SK-N-SH treated with all-trans-retinoic acid at 6 μM for 48 hours (cell line): ENCODE results near the gene ENTHD1.
A peak's percentile ranks its signal among the peaks of the same experiment; 100 is the strongest.

Source experiments
- ATAC-seq: fragments of 200-7000 bp; cut with Tn5 transposase; 3 replicates; pipeline ENCODE4 v1.9.1; 2020; ENCODE audit warnings: mild to moderate bottlenecking, moderate library complexity
- ARNTL ChIP-seq: fragments of 450-650 bp; formaldehyde crosslinking; IDR thresholded peaks from 2 replicates; pipeline ENCODE4 v1.5.0; 2020; ENCODE audit warnings: low read depth, mild to moderate bottlenecking, moderate library complexity, borderline replicate concordance
- CSDC2 ChIP-seq: fragments of 250-450 bp; sonication (Bioruptor Pico); IDR thresholded peaks from 2 replicates; pipeline ENCODE4 v1.5.0; 2020; ENCODE audit warnings: mild to moderate bottlenecking, moderate library complexity
- ESRRG ChIP-seq: fragments of 250-450 bp; sonication (Bioruptor Pico); IDR thresholded peaks from 2 replicates; pipeline ENCODE4 v1.6.1; 2021; ENCODE audit warnings: mild to moderate bottlenecking
- GLIS3 ChIP-seq: fragments of 250-450 bp; sonication (Bioruptor Pico); IDR thresholded peaks from 2 replicates; pipeline ENCODE4 v1.5.0; 2020; ENCODE audit warnings: mild to moderate bottlenecking, moderate library complexity
- ISL1 ChIP-seq: fragments of 250-450 bp; sonication (Bioruptor Pico); IDR thresholded peaks from 2 replicates; pipeline ENCODE4 v2.1.2; 2022; ENCODE audit warnings: mild to moderate bottlenecking, moderate library complexity
- PPARA ChIP-seq: fragments of 250-450 bp; sonication (Bioruptor Pico); IDR thresholded peaks from 2 replicates; pipeline ENCODE4 v1.5.0; 2020; ENCODE audit warnings: mild to moderate bottlenecking, borderline replicate concordance
- SNAI2 ChIP-seq: fragments of 250-450 bp; sonication (Bioruptor Pico); IDR thresholded peaks from 2 replicates; pipeline ENCODE4 v1.5.0; 2020; ENCODE audit warnings: mild to moderate bottlenecking, moderate library complexity
- TCF4 ChIP-seq: fragments of 250-450 bp; sonication (Bioruptor Pico); IDR thresholded peaks from 2 replicates; pipeline ENCODE4 v1.8.0; 2021; ENCODE audit warnings: mild to moderate bottlenecking, moderate library complexity, borderline replicate concordance
- TOX ChIP-seq: fragments of 250-450 bp; sonication (Bioruptor Pico); IDR thresholded peaks from 2 replicates; pipeline ENCODE4 v1.8.0; 2021; ENCODE audit warnings: mild to moderate bottlenecking, moderate library complexity, borderline replicate concordance
- ZC3H10 ChIP-seq: fragments of 250-450 bp; sonication (Bioruptor Pico); IDR thresholded peaks from 2 replicates; pipeline ENCODE4 v1.5.1; 2021; ENCODE audit warnings: mild to moderate bottlenecking, moderate library complexity
- ZFP3 ChIP-seq: fragments of 250-450 bp; sonication (Bioruptor Pico); IDR thresholded peaks from 2 replicates; pipeline ENCODE4 v1.5.0; 2020; ENCODE audit warnings: mild to moderate bottlenecking, moderate library complexity
- ZFP30 ChIP-seq: fragments of 450-650 bp; formaldehyde crosslinking; IDR thresholded peaks from 2 replicates; pipeline ENCODE4 v1.5.0; 2022; ENCODE audit warnings: mild to moderate bottlenecking, moderate library complexity
- ZNF565 ChIP-seq: fragments of 450-650 bp; formaldehyde crosslinking; conservative IDR thresholded peaks from 2 replicates; pipeline ENCODE4 v1.5.0; 2020; ENCODE audit warnings: low read depth, mild to moderate bottlenecking, moderate library complexity
- ZNF70 ChIP-seq: fragments of 450-650 bp; formaldehyde crosslinking; IDR thresholded peaks from 2 replicates; pipeline ENCODE4 v1.5.0; 2020; ENCODE audit warnings: mild to moderate bottlenecking, moderate library complexity
- TF ChIP-seq, protein P1 (sequence below): fragments of 250-450 bp; sonication (Bioruptor Pico); IDR thresholded peaks from 2 replicates; pipeline ENCODE4 v1.8.0; 2020; ENCODE audit warnings: mild to moderate bottlenecking, moderate library complexity, borderline replicate concordance
- TF ChIP-seq, protein P2 (sequence below): fragments of 250-450 bp; sonication (Bioruptor Pico); IDR thresholded peaks from 2 replicates; pipeline ENCODE4 v1.5.1; 2021; ENCODE audit warnings: mild to moderate bottlenecking, moderate library complexity
- TF ChIP-seq, protein P3 (sequence below): fragments of 250-450 bp; sonication (Bioruptor Pico); IDR thresholded peaks from 2 replicates; pipeline ENCODE4 v1.8.0; 2021; ENCODE audit warnings: low read depth, mild to moderate bottlenecking, moderate library complexity, borderline replicate concordance
- TF ChIP-seq, protein P4 (sequence below): fragments of 250-450 bp; sonication (Bioruptor Pico); IDR thresholded peaks from 2 replicates; pipeline ENCODE4 v1.5.0; 2020; ENCODE audit warnings: mild to moderate bottlenecking, moderate library complexity

ENTHD1 gene

DNA sequence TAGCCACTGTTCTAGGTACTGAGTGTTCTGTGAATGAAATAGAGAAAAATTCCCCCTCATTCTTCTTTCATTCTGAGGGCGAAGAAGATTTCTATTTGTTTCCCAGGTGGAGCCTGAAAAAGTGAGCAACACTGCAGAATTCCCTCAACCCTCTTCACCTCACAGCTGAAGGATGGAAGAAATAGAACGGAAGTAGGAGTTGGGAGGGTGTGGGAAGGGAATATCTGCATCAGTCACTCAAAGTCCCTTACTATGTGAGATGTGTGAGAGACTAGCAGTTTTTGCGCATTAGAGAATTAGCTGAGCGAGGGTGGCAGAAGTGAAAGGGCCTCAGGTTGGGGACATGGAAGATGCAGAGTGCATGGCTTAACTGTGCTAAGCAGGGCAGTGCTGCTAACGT, 88.4 kb downstream of the ENTHD1 start:
- ATAC-seq: no peak
- TF ChIP-seq SNAI2 (CRISPR knock-in tag): no peak
- TF ChIP-seq, protein P1, sequence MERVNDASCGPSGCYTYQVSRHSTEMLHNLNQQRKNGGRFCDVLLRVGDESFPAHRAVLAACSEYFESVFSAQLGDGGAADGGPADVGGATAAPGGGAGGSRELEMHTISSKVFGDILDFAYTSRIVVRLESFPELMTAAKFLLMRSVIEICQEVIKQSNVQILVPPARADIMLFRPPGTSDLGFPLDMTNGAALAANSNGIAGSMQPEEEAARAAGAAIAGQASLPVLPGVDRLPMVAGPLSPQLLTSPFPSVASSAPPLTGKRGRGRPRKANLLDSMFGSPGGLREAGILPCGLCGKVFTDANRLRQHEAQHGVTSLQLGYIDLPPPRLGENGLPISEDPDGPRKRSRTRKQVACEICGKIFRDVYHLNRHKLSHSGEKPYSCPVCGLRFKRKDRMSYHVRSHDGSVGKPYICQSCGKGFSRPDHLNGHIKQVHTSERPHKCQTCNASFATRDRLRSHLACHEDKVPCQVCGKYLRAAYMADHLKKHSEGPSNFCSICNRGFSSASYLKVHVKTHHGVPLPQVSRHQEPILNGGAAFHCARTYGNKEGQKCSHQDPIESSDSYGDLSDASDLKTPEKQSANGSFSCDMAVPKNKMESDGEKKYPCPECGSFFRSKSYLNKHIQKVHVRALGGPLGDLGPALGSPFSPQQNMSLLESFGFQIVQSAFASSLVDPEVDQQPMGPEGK (CRISPR knock-in tag): no peak
- TF ChIP-seq, protein P2, sequence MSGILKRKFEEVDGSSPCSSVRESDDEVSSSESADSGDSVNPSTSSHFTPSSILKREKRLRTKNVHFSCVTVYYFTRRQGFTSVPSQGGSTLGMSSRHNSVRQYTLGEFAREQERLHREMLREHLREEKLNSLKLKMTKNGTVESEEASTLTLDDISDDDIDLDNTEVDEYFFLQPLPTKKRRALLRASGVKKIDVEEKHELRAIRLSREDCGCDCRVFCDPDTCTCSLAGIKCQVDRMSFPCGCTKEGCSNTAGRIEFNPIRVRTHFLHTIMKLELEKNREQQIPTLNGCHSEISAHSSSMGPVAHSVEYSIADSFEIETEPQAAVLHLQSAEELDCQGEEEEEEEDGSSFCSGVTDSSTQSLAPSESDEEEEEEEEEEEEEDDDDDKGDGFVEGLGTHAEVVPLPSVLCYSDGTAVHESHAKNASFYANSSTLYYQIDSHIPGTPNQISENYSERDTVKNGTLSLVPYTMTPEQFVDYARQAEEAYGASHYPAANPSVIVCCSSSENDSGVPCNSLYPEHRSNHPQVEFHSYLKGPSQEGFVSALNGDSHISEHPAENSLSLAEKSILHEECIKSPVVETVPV (CRISPR knock-in tag): no peak
- no peak for TF ChIP-seq ZFP3
- TF ChIP-seq ARNTL: no peak
- TF ChIP-seq ZNF565 (CRISPR knock-in tag): no peak
- TF ChIP-seq CSDC2: no peak
- no peak for TF ChIP-seq PPARA
- no peak for TF ChIP-seq ZFP30 (CRISPR knock-in tag)
- TF ChIP-seq ESRRG: no peak
- no peak for TF ChIP-seq TOX (CRISPR knock-in tag)

DNA sequence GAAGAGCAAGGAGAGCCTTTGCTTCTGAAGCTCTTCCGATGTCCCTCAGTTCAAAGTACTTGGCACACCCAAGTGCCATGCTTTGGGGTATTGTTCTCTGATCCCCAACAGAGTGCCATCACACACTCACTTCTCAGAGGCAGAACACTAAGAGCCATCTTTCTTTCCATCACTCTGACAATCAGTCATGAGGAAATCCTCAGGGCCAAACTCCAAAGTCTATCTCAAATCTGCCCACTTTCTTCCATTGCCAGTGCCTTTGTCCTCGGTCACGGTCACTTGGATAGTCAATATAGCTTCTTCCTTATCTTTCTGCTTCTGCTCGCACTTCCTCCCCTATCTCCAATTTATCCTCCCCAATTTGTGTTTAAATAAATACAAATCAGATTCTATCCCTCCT, 90.9 kb downstream of the ENTHD1 start:
- TF ChIP-seq, protein P3, sequence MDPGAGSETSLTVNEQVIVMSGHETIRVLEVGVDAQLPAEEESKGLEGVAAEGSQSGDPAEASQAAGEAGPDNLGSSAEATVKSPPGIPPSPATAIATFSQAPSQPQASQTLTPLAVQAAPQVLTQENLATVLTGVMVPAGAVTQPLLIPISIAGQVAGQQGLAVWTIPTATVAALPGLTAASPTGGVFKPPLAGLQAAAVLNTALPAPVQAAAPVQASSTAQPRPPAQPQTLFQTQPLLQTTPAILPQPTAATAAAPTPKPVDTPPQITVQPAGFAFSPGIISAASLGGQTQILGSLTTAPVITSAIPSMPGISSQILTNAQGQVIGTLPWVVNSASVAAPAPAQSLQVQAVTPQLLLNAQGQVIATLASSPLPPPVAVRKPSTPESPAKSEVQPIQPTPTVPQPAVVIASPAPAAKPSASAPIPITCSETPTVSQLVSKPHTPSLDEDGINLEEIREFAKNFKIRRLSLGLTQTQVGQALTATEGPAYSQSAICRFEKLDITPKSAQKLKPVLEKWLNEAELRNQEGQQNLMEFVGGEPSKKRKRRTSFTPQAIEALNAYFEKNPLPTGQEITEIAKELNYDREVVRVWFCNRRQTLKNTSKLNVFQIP (CRISPR knock-in tag): no peak
- TF ChIP-seq CSDC2: no peak
- no peak for TF ChIP-seq TOX (CRISPR knock-in tag)
- TF ChIP-seq ZC3H10 (CRISPR knock-in tag): no peak
- TF ChIP-seq, protein P4, sequence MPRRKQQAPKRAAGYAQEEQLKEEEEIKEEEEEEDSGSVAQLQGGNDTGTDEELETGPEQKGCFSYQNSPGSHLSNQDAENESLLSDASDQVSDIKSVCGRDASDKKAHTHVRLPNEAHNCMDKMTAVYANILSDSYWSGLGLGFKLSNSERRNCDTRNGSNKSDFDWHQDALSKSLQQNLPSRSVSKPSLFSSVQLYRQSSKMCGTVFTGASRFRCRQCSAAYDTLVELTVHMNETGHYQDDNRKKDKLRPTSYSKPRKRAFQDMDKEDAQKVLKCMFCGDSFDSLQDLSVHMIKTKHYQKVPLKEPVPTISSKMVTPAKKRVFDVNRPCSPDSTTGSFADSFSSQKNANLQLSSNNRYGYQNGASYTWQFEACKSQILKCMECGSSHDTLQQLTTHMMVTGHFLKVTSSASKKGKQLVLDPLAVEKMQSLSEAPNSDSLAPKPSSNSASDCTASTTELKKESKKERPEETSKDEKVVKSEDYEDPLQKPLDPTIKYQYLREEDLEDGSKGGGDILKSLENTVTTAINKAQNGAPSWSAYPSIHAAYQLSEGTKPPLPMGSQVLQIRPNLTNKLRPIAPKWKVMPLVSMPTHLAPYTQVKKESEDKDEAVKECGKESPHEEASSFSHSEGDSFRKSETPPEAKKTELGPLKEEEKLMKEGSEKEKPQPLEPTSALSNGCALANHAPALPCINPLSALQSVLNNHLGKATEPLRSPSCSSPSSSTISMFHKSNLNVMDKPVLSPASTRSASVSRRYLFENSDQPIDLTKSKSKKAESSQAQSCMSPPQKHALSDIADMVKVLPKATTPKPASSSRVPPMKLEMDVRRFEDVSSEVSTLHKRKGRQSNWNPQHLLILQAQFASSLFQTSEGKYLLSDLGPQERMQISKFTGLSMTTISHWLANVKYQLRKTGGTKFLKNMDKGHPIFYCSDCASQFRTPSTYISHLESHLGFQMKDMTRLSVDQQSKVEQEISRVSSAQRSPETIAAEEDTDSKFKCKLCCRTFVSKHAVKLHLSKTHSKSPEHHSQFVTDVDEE: no peak
- no peak for TF ChIP-seq SNAI2 (CRISPR knock-in tag)
- no peak for TF ChIP-seq ESRRG
- TF ChIP-seq ZFP3: no peak
- TF ChIP-seq, protein P1 (CRISPR knock-in tag): no peak
- TF ChIP-seq ARNTL: no peak
- TF ChIP-seq ZFP30 (CRISPR knock-in tag): no peak
- TF ChIP-seq, all 23 proteins: peak for 0
- ATAC-seq: no peak

DNA sequence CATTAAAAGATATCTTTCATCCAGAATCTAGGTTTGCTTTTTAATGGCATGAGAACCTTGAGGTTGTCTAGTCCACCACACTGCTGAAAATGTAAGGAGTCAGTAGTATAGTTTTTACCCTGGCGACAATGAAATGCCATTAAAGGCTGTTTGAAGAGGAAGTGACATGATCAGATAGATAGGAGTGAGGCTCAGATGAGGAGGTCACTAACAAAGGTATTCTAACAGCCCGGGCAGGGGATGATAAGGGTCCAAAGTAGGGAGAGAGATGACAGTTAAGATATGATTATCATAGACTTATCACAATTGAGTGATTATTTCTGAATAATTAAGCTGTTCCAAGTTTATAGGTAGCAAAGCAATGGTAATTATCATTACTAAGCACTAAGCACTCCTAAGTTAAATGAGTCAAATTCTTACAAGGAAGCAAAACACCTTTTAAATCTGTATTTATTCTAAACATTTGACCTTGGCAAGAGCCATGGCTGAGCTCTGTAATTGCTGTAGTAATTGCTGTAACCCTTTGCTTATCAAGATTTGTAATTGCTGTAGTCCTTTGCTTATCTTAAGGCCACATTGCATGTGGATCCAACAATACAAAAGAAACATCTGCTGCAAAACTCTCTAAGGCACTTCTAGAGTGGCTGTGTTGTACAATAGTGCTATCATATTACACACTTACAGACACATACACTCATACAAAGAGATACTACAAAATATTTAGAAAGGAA, 92.6 kb downstream of the ENTHD1 start:
- ATAC-seq: no peak
- TF ChIP-seq ZNF70 (CRISPR knock-in tag): no peak
- TF ChIP-seq TCF4 (CRISPR knock-in tag): peak; percentile 58; the same call in 1 of the 2 replicates

DNA sequence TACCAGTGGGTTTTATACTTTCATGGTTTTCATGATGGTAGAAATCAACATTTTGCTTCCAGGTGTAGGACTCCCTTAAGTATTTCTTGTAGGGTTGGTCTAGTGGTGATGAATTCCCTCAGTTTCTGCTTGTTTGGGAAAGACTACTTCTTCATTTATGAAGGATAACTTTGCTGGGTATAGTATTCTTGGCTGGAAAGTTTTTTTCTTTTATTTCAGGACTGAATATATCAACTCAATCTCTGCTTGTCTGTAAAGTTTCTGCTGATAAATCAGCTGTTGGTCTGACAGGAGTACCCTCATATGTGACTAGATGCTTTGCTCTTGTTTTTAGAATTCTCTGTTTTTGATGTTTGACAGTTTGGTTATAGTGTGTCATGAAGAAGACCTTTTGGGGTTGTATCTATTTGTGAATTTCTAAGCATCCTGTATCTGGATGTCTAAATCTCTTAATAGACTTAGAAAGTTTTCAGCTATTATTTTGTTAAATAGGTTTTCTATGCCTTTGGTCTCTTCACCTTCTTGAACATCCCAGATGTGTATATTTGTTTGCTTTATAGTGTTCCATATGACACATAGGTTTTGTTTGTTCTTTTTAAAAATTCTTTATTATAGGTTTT, 95.9 kb downstream of the ENTHD1 start:
- no peak for ATAC-seq
- TF ChIP-seq TOX (CRISPR knock-in tag): no peak
- TF ChIP-seq, protein P4: no peak
- no peak for TF ChIP-seq GLIS3
- TF ChIP-seq ISL1 (CRISPR knock-in tag): no peak
- TF ChIP-seq, protein P3 (CRISPR knock-in tag): no peak
